ENCODE data around the gene RTF2.

The RTF2 gene

GRCh38 chr20:56468316-56469076, at the start of gene RTF2:
Gene RTF2 (plus strand): TSS chr20:56468627. CDS start chr20:56468698, 71 bp downstream.
- DNase-seq (ENCODE audit: low read depth) = peak; percentile 98

- DNase-seq (ENCODE audit: low read depth) = no peak
Measured at GRCh38 chr20:56420028-56420427, 48.4 kb upstream of the RTF2 start.

GRCh38 chr20:56420940-56421688, 47.3 kb upstream of the RTF2 start:
- DNase-seq (ENCODE audit: low read depth) = no peak

- DNase-seq (ENCODE audit: low read depth) = peak; percentile 92
Measured at GRCh38 chr20:56422076-56422823, 46.2 kb upstream of the RTF2 start.

- no peak for DNase-seq (ENCODE audit: low read depth)
Measured at GRCh38 chr20:56422824-56423189, 45.6 kb upstream of the RTF2 start.

- no peak for DNase-seq (ENCODE audit: low read depth)
Measured at GRCh38 chr20:56423211-56423610, 45.2 kb upstream of the RTF2 start.

- DNase-seq (ENCODE audit: low read depth) = no peak
Measured at GRCh38 chr20:56423886-56424285, 44.5 kb upstream of the RTF2 start.

- DNase-seq (ENCODE audit: low read depth) = no peak
Measured at GRCh38 chr20:56424931-56425330, 43.5 kb upstream of the RTF2 start.

GRCh38 chr20:56426026-56426425, 42.4 kb upstream of the RTF2 start:
- DNase-seq (ENCODE audit: low read depth) = no peak

GRCh38 chr20:56426926-56427325, 41.5 kb upstream of the RTF2 start:
- DNase-seq (ENCODE audit: low read depth) = no peak

- DNase-seq (ENCODE audit: low read depth) = no peak
Measured at GRCh38 chr20:56427797-56428196, 40.6 kb upstream of the RTF2 start.

- DNase-seq (ENCODE audit: low read depth) = no peak
Measured at GRCh38 chr20:56428410-56428809, 40.0 kb upstream of the RTF2 start.

- DNase-seq (ENCODE audit: low read depth) = no peak
Measured at GRCh38 chr20:56428881-56429280, 39.5 kb upstream of the RTF2 start.

GRCh38 chr20:56429502-56429901, 38.9 kb upstream of the RTF2 start:
- peak; percentile 87 for DNase-seq (ENCODE audit: low read depth)

GRCh38 chr20:56429941-56430340, 38.5 kb upstream of the RTF2 start:
- DNase-seq (ENCODE audit: low read depth) = no peak

- no peak for DNase-seq (ENCODE audit: low read depth)
Measured at GRCh38 chr20:56430461-56430860, 38.0 kb upstream of the RTF2 start.

- no peak for DNase-seq (ENCODE audit: low read depth)
Measured at GRCh38 chr20:56430957-56431356, 37.5 kb upstream of the RTF2 start.

- DNase-seq (ENCODE audit: low read depth) = no peak
Measured at GRCh38 chr20:56431471-56431870, 37.0 kb upstream of the RTF2 start.

- DNase-seq (ENCODE audit: low read depth) = peak; percentile 47
Measured at GRCh38 chr20:56433221-56433879, 35.1 kb upstream of the RTF2 start.

GRCh38 chr20:56433880-56434255, 34.6 kb upstream of the RTF2 start:
- peak; percentile 51 for DNase-seq (ENCODE audit: low read depth)

- DNase-seq (ENCODE audit: low read depth) = no peak
Measured at GRCh38 chr20:56437196-56437960, 31.0 kb upstream of the RTF2 start.

- DNase-seq (ENCODE audit: low read depth) = no peak
Measured at GRCh38 chr20:56438284-56438683, 30.1 kb upstream of the RTF2 start.

Data from ELR (cell line).